ENCODE measurements around the gene PPY.
"Not testable (repeated sequence)": the region's sequence is repeated elsewhere in the genome, so short reads cannot be mapped to it uniquely, and the experiment has no call there.

Gene PPY

DNA sequence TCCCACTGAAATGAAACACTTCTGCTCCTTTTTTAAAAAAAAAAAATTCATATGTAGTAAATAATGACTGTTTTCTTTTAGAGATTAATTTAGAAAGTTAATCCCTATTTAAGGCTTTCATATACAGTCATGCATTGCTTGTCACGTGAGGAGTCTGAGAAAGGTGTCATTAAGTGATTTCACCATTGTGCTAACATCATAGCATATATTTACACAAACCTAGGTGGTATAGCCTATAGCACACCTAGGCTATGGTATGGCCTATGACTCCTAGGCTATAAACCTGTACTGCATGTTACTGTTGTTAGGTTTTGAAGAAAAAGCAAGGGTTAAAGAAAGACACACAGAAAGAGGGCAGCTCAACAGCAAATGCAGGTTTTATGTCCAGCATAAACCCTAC, 13.7 kb downstream of the PPY start:
- no peak for DNase-seq

DNA sequence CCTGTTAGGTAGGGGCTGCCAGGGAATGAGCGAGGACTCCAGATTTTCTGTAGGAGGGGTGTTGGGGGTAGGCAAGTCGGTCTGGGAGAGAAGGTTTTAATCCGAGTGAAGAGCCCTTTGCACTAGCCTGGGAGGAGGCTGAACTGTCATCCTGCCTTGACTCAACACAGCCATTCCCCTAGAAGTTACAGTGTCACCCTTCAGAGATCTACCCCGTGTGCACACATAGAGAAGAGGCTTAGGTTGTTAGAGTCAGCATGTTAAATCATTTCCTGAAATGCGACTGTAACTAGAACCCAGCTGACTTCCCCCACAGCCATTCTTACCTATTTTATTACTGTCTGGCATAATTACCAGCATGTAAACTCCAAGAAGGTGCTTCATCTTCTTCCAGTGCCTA, 14.3 kb downstream of the PPY start:
- DNase-seq, result not testable (repeated sequence)

DNA sequence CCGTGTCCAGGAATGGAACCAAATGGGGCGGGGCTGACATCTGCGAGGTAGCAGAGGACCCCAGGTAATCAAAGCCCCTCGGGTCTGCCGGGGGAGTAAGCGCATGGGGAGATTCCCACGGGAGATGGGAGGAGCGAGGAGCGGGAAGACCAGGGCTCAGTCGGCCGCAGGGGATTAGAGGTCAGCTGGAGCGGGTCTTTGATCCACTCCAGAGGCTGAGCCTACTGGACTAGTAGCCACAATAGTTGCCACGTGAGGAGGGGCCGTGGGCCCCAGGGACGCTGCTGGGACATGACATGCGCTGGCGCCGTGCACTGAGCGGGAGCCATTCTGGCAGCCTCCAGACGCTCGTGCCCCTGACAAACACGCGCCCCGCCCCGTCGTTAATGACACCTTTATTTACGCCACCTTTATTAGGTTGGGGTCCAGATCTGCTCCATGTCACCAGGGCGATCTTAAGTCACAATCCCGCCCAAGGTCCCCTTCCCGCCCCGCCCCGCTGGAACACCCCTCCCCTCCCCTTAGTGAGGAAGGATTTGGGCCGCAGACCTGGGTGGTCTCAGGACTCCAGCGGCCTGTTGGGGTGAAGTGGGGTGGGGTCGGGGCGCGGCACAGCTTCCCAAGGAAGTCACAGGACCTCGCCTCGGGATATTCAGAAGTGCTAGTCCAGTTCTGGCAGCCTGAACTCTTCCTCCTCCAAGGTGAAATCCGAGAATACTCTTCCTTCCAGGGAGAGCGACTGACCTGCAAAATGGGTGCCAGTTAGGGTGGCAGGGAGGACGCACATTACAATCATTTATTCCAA, 15.0 kb downstream of the PPY start:
- peak; percentile 62 for DNase-seq

DNA sequence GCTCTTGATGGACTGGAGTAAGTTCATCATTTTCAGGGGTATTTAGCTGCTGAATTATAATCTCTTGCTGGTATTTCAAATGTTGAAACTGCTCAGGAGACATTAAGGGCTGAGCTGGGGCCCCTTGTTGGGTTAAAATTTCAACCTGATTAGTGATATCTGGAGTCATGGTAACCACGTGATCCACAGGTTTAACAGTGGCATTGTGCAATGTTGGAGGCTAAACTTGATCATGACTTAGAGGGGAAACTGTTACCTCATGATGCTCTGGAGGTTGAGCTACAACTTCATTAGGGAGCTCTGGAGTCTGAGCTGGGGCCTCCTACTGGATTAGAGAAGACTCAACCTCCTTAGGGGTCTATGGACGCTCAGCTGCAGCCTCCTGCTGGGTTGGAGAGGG, 17.7 kb downstream of the PPY start:
- no peak for DNase-seq

- DNase-seq, result no peak
Observed at GRCh38 chr17:43920500-43921095, 21.7 kb downstream of the PPY start.

GRCh38 chr17:43918026-43918389, 24.3 kb downstream of the PPY start:
- no peak for DNase-seq

DNA sequence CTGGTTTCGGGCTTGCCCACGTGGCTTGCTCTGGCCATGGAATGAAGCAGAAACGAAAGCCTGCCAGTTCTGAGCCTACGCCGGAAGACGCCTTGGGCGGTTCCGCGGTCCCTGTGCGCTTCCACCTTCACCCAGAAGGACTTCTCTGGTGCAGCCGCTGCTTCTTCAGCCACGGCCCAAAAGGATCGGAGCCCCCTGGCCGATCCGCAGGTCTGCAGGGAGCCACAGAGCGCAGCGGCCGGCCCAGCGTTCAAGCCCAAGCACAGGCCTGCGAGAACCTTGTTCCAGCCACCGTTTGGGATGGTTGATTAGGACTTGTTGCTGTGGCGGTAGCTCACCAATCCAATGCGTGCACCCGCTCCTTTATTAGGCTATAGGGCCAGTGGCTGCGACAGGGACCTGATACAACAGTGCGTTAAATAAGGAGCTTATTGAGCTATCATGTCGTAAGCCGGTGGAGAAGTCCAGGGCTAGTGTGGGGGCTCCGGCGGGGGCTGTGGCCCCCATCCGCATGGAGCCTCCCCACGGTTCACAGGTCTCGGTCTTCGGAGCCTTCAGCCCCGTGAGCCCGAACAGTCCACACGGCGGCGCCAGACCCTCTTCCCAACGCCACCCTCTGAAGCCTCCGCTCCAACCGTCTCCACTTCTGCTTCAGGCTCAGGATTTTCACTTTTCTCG, 24.8 kb downstream of the PPY start:
- peak; percentile 84 for DNase-seq

GRCh38 chr17:43917016-43917347, 25.3 kb downstream of the PPY start:
- DNase-seq, result no peak

DNA sequence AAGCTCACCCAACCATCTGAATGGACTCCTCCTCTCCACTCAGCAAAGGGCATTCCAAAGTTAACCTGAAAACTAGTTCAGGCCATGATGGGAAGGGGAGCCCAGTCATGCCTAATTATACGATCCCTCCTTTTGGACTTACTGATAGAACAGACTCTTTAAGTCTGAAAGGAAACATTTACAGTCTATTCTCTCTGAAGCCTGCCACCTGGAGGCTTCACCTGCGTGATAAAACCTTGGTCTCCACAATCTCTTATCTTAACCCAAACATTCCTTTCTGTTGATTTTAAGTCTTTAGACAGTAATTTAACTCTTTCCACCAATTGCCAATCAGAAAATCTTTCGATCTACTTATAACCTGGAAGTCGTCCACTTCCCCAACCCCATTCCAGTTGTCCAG, 25.9 kb downstream of the PPY start:
- DNase-seq, result no peak

GRCh38 chr17:43915559-43915958, 26.7 kb downstream of the PPY start:
- no peak for DNase-seq

DNA sequence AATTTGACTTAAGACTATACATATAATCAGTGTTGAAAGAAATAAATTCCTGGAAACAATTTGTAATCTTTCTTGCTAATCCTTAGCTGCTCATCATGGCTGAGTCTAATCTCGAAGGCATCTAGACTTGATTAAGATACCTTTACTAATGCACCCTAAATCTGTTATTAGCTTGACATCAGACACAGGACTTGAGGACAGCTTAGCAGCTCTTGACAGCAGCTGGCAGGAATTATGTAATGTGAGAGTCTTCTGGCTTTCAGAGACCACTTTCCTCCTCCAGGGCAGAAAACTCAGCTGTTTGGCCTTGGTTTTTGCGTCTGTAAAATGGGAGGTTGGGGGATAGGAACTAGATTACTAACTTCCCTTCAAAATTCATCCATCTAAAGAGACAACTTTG, 27.8 kb downstream of the PPY start:
- DNase-seq, result no peak

- no peak for DNase-seq
Observed at GRCh38 chr17:43913584-43913983, 28.7 kb downstream of the PPY start.

GRCh38 chr17:43912635-43913304, 29.5 kb downstream of the PPY start:
- DNase-seq, result no peak

GRCh38 chr17:43911904-43912303, 30.4 kb downstream of the PPY start:
- DNase-seq, result no peak

GRCh38 chr17:43909537-43910231, 32.6 kb downstream of the PPY start:
- no peak for DNase-seq

- peak; percentile 82 for DNase-seq
Observed at GRCh38 chr17:43907998-43908721, 34.1 kb downstream of the PPY start.

GRCh38 chr17:43907425-43907981, 34.8 kb downstream of the PPY start, which contains the start of gene MPP2:
TSS of gene MPP2 (minus strand) at chr17:43907536. CDS start at chr17:43904460, 3,076 bp downstream.
- peak; percentile 84 for DNase-seq

DNA sequence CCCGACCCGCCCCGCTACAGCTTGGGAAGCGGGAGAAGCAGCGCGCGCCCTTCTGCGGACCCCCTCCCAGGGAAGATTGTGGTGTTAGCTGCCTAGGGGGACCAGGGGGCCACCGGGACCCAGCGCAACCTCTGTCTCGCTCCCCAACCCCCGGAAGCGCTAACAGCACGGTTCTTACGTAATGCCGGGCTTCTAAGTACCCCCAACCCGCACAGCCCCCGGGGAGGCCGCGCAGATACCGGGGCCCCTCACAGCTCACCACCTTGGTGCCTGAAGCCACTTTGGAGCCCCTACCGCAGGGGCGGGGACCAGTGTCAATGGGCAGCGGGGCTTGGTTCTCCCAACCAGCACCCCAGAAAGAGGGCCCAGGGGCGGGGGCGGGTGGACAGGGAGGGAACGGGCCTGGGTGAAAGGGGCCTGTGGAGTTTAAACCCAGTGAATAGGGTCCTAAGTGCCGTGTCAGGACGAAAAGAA, 35.3 kb downstream of the PPY start:
- DNase-seq, result peak; percentile 64

DNA sequence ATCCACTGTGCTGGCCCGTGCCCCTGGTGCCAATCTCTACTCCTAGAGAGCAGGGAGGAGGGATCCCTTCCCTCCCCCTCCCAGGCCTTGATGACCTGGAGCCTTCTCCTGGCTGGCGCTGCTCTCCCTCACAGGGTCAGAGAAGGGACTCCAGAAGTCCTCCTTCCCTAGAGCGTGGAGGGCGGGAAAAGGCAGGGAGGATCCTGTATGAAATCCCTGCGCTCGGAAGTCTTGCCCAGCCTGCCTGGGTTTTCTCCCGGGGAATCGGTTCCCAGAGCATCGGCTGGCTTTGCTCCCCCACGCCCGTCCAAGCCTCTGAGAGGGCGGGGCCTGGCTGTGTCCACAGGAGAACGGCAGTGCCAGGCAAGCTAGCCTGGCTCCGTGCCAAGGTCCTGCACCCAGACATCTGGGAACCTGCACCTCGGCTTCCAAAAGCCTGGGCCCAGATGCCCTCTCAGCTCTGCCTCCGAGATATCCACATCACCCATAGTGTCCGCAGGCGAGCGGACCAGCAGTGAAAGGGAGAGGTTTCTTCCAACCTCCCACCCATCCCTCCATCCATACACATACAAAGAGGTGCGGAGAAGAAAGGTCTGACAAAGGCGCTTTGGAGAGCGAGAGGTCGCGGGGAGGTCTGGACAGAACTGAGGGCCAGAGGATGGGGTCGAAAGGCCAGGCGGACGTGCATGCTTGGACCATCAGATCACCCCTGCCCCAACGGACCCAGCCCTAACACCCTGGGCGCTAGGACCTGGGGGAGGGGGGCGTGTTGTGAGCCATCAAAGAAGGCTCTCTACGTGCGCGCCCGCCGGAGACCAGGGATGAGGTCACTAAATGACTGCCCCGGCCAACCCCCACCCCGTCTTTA, 36.1 kb downstream of the PPY start:
- peak; percentile 76 for DNase-seq

GRCh38 chr17:43905400-43905984, 36.8 kb downstream of the PPY start:
- DNase-seq, result no peak

All from activated effector memory CD4-positive, alpha-beta T cell treated with anti-CD3 and anti-CD28 coated beads, Interleukin-2, amount 50 U/mL, for 16 hours (primary cell).